ENCODE measurements around the gene ESAM. TPM values are rescaled to one million over a fixed set of nuclear protein-coding genes. Genes with fewer than 3 reads are reported as not detected.
A peak's percentile ranks its signal among the peaks of the same experiment; 100 is the strongest.

The ESAM gene
- total and polyA plus RNA-seq, 12 donors: 25.3 to 88.1 (median 47.0) TPM

GRCh38 chr11:124753205-124753604, 8.9 kb downstream of the ESAM start:
- intact Hi-C loops (cut with DNase I): no loop called here
- no peak for TF ChIP-seq CTCF (IDR thresholded peaks at IDR 0.05)
- peaks cover 7 to 98% (median 74%) of the 10 kb centered on the region in 9 donors for H3K4me1 ChIP-seq
- H3K27me3 ChIP-seq: peaks cover 0 to 64% (median 45%) of the 10 kb centered on the region in 7 donors
- H3K4me3 ChIP-seq: no peak overlapping the region
- peak overlapping the region in 7 of 10 donors; percentile 9 to 58 (median 40) for H3K27ac ChIP-seq
- H3K36me3 ChIP-seq: peaks cover 0 to 59% (median 12%) of the 10 kb centered on the region in 9 donors
- ATAC-seq (peak in 2 of 8 donors; percentile 18 to 19), DNase-seq (no peak)
- no peaks in the 10 kb centered on the region for H3K9me3 ChIP-seq

- peaks cover 0 to 59% (median 12%) of the 10 kb centered on the region in 9 donors for H3K36me3 ChIP-seq
- no peak for TF ChIP-seq CTCF (IDR thresholded peaks at IDR 0.05)
- WGBS, 2 donors: 23 to 35% methylated on average over 10 of the region's 10 CpGs
- no peak overlapping the region for H3K4me3 ChIP-seq
- peaks cover 7 to 98% (median 74%) of the 10 kb centered on the region in 9 donors for H3K4me1 ChIP-seq
- H3K9me3 ChIP-seq: no peaks in the 10 kb centered on the region
- no peak for ATAC-seq
- H3K27ac ChIP-seq: peak overlapping the region in 5 of 10 donors; percentile 9 to 58 (median 35)
- H3K27me3 ChIP-seq: peaks cover 0 to 64% (median 50%) of the 10 kb centered on the region in 7 donors
- intact Hi-C loops (cut with DNase I): no loop called here
- no peak for DNase-seq
Measured at GRCh38 chr11:124752471-124753102, 9.5 kb downstream of the ESAM start.

GRCh38 chr11:124751741-124752470, 10.2 kb downstream of the ESAM start, which contains the start of gene VSIG2:
TSS of gene VSIG2 (minus strand) at chr11:124752255. CDS start at chr11:124752137, 118 bp downstream.
- Histone ChIP-seq H3K4me1 (peaks cover 7 to 98% (median 72%) of the 10 kb centered on the region in 9 donors), H3K4me3 (peak within 1 kb of the TSS in 4 of 10 donors; percentile 10 to 27 (median 19)), H3K36me3 (peaks cover 0 to 54% (median 12%) of the 10 kb centered on the region in 9 donors), H3K9me3 (no peaks in the 10 kb centered on the region), H3K27ac (peak within 1 kb of the TSS in 7 of 10 donors; percentile 8 to 58 (median 35)), H3K27me3 (peaks cover 0 to 63% (median 50%) of the 10 kb centered on the region in 7 donors)
- intact Hi-C loops (cut with DNase I): no loop called here
- WGBS, 2 donors: 27 to 40% methylated on average over 42 of the region's 42 CpGs
- no peak for DNase-seq
- TF ChIP-seq CTCF (IDR thresholded peaks at IDR 0.05): no peak
- ATAC-seq: peak in 1 of 8 donors; percentile 14

- H3K27me3 ChIP-seq: peaks cover 0 to 63% (median 54%) of the 10 kb centered on the region in 7 donors
- no peak for ATAC-seq
- H3K4me1 ChIP-seq: peaks cover 6 to 98% (median 72%) of the 10 kb centered on the region in 9 donors
Measured at GRCh38 chr11:124751391-124751740, 10.7 kb downstream of the ESAM start.

More at GRCh38 chr11:124751391-124751740, 10.7 kb downstream of the ESAM start:
- no peak for TF ChIP-seq CTCF (IDR thresholded peaks at IDR 0.05)
- intact Hi-C loops (cut with DNase I): no loop called here
- WGBS, 2 donors: 42 to 45% methylated on average over 11 of the region's 11 CpGs
- no peak overlapping the region for H3K4me3 ChIP-seq
- H3K9me3 ChIP-seq: no peaks in the 10 kb centered on the region
- H3K27ac ChIP-seq: peak overlapping the region in 1 of 10 donors; percentile 6
- peaks cover 0 to 52% (median 12%) of the 10 kb centered on the region in 9 donors for H3K36me3 ChIP-seq
- no peak for DNase-seq

All from heart right ventricle (tissue), 16 donors.